H1 (cell line): ENCODE measurements around the gene RNU4-1. TPM values are rescaled to one million over a fixed set of nuclear protein-coding genes. Genes with fewer than 3 reads are reported as not detected.

Experiments
- BACH1 ChIP-seq: IDR thresholded peaks from 2 replicates; pipeline ENCODE4 v1.6.1; 2012; ENCODE audit warnings: low read length, improper control_type of control experiment
- CBX5 ChIP-seq: fragments of 300-800, 300-1000 bp; sonication (generic); IDR thresholded peaks from 2 replicates; pipeline ENCODE4 v1.7.1; 2016; ENCODE audit warnings: antibody characterized with exemption, low read length, low read depth
- CBX8 ChIP-seq: fragments of 300-800, 300-1000 bp; sonication (generic); IDR thresholded peaks from 2 replicates; pipeline ENCODE4 v1.7.1; 2016; ENCODE audit warnings: low read depth, low read length, borderline replicate concordance
- CREB1 ChIP-seq: IDR thresholded peaks from 2 replicates; pipeline ENCODE4 v1.6.1; 2012; ENCODE audit warnings: inconsistent platforms
- GABPA ChIP-seq: IDR thresholded peaks from 2 replicates; pipeline ENCODE4 v1.6.1; 2011; ENCODE audit warnings: mild to moderate bottlenecking, low read length, moderate library complexity, borderline replicate concordance; ENCODE audit not compliant: insufficient read depth
- HDAC6 ChIP-seq: IDR thresholded peaks from one replicate; pipeline ENCODE4 v1.7.1; 2012; ENCODE audit warnings: low read depth, mild to moderate bottlenecking, inconsistent platforms, low read length, moderate library complexity
- KDM1A ChIP-seq: fragments of 200-600, 300-600 bp; sonication (generic); IDR thresholded peaks from 2 replicates; pipeline ENCODE4 v1.7.1; 2016; ENCODE audit warnings: mild to moderate bottlenecking, low read length, borderline replicate concordance
- KDM5A ChIP-seq: fragments of 200-600 bp; IDR thresholded peaks from 2 replicates; pipeline ENCODE4 v1.7.1; 2012; ENCODE audit warnings: mild to moderate bottlenecking, low read length, inconsistent platforms, mixed read lengths
- MAFK ChIP-seq: IDR thresholded peaks from 2 replicates; pipeline ENCODE4 v1.6.1; 2012; ENCODE audit warnings: low read depth, mild to moderate bottlenecking, improper control_type of control experiment, low read length
- POLR2A ChIP-seq, 2 experiments: IDR thresholded peaks; 1 replicate in 1 of 2; 2 replicates in 1 of 2; pipeline ENCODE4 v1.6.1; 2011; ENCODE audit warnings: low read depth in 2 of 2, low read length in 2 of 2, mild to moderate bottlenecking in 2 of 2; ENCODE audit errors: control extremely low read depth in 1 of 2
- SIX5 ChIP-seq: IDR thresholded peaks from 2 replicates; pipeline ENCODE4 v1.6.1; 2011; ENCODE audit warnings: mild to moderate bottlenecking, low read depth, low read length
- SP2 ChIP-seq: IDR thresholded peaks from 2 replicates; pipeline ENCODE4 v1.6.1; 2012; ENCODE audit warnings: mild to moderate bottlenecking, low read length, inconsistent platforms
- SRF ChIP-seq: IDR thresholded peaks from 2 replicates; pipeline ENCODE4 v1.6.1; 2011; ENCODE audit warnings: mild to moderate bottlenecking, low read depth, low read length, moderate library complexity
- TAF7 ChIP-seq: optimal IDR thresholded peaks from 2 replicates; pipeline ENCODE3; 2011; ENCODE audit warnings: low read depth, mild to moderate bottlenecking, inconsistent platforms, low read length, moderate library complexity, borderline replicate concordance
- polyA plus RNA-seq, 7 experiments: library from polyadenylated mRNA; depleted of rRNA in 3 of 7; stranded (reverse) in 5 of 7; unstranded in 2 of 7; fragments of >200 nt in 5 of 7; fragments of 200-250 nt in 2 of 7; gene quantifications; 1 replicate in 5 of 7; 2 replicates in 1 of 7; 4 replicates in 1 of 7; pipeline versions ENCODE4 v1.2.1 to v1.2.3, GENCODE V29; 2011 to 2013; ENCODE audit warnings: missing spikeins in 2 of 7, mixed read lengths in 2 of 7
- total RNA-seq: library from RNA; stranded (reverse); fragmentation: NEBNext Ultra II Directional; extraction: Animal tissue kit (Norgen Biotek cat#: 25700); gene quantifications from 2 replicates; pipeline ENCODE4 v1.2.1, GENCODE V29; 2021
- TF ChIP-seq, protein P1 (sequence below), 3 experiments: IDR thresholded peaks; 1 replicate in 2 of 3; 2 replicates in 1 of 3; pipeline versions ENCODE4 v1.5.1 to v1.6.1; 2011; ENCODE audit warnings: low read length in 3 of 3, mild to moderate bottlenecking in 3 of 3, inconsistent platforms in 2 of 3, low read depth in 1 of 3, moderate library complexity in 1 of 3; ENCODE audit not compliant: insufficient read depth in 1 of 3; ENCODE audit errors: control extremely low read depth in 1 of 3

Gene RNU4-1
- total and polyA plus RNA-seq, 2 of the 8 experiments (the other 6 are each of a cell fraction or from before 2014, with no cell fraction given) = under 0.01 to 1,424 TPM

DNA sequence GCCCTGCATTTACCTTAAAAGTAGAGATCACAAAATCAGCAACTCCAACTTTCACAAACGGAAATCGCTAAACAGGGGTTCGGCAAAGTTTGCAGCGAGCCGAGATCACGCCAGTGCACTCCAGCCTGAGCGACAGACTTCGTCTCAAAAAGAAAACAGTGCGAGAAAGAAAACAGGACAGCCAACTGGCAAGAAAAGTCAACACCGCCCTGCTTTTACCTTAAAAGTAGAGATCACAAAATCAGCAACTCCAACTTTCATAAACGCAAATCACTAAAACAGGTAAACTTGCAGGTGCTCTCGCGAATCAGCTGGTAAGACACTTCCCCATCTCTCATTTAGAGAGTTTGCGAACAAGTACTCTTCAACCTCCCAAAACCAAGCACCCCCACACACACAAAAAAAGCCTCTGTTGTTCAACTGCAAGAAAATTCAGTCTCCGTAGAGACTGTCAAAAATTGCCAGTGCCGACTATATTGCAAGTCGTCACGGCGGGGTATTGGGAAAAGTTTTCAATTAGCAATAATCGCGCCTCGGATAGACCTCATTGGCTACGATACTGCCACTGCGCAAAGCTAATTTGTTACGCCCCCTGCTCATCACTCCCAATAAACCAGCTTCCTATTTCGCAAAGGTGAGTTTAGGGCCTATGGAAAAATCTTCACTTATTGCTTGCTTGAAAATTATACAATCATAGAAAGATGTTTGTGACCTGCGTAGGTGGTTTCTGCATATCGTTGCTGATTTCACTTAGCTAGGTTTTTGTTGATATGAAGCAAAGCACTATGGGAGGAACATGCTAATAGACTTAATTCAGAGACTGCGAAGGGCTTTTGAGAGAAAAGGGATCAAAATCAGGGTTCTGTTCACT is at the start of gene RNU4-1 (continued):
- TF ChIP-seq SIX5 (no peak), GABPA (no peak), BACH1 (no peak), MAFK (no peak), POLR2A (IDR thresholded peaks at IDR 0.05; ENCODE audit: control extremely low read depth in 1 of 2, low read depth in 2 of 2, low read length in 2 of 2) (peak; percentile 100), CBX8 (no peak), SP2 (no peak), KDM5A (no peak), HDAC6 (no peak), KDM1A (no peak), SRF (no peak), CBX5 (no peak), CREB1 (peak; percentile 37; the same call in 1 of the 2 replicates), TAF7 (peak; percentile 100)
- TF ChIP-seq, protein P1, sequence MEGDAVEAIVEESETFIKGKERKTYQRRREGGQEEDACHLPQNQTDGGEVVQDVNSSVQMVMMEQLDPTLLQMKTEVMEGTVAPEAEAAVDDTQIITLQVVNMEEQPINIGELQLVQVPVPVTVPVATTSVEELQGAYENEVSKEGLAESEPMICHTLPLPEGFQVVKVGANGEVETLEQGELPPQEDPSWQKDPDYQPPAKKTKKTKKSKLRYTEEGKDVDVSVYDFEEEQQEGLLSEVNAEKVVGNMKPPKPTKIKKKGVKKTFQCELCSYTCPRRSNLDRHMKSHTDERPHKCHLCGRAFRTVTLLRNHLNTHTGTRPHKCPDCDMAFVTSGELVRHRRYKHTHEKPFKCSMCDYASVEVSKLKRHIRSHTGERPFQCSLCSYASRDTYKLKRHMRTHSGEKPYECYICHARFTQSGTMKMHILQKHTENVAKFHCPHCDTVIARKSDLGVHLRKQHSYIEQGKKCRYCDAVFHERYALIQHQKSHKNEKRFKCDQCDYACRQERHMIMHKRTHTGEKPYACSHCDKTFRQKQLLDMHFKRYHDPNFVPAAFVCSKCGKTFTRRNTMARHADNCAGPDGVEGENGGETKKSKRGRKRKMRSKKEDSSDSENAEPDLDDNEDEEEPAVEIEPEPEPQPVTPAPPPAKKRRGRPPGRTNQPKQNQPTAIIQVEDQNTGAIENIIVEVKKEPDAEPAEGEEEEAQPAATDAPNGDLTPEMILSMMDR (IDR thresholded peaks at IDR 0.05; ENCODE audit: control extremely low read depth in 1 of 3, insufficient read depth in 1 of 3, low read depth in 1 of 3, low read length in 3 of 3) = no peak
